ENCODE data around the gene DRD2. TPM values are rescaled to one million over a fixed set of nuclear protein-coding genes. Genes with fewer than 3 reads are reported as not detected.

Gene DRD2
- total RNA-seq, 2 experiments from 2014 or later: not detected

DNA sequence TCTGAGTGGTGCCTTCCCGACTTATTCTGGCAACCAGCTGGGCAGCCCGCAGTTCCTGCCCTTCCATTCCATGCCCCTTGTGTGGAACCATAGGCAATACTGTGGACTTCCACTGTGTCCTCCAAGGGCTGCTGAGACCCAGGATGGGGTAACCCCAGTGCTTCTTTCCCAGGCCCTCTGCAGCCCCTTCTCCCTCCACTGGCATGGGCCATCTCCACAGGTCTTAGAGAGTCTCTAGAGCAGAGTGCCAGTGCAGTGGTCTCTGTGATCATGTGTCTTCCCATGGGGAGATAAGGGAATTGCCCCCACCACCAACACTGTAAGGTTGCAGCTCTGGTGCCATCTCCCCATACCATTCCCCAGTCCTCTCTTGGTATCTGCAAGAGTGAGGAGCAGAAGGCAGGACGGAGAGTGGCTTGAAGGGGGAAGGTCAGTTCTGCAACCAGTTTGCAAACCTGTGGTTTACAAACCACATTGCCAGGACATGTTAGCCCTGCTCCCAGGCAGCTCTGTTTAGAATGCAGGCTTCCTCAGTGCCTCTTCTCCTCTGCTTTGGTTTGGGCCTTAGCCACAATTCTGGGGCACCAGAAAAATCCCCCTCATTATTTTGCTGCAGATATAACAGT lies 20.9 kb upstream of the DRD2 start:
- TF ChIP-seq CTCF (conservative IDR thresholded peaks at IDR 0.05; ENCODE audit: low read length) (no peak), EZH2phosphoT487 (IDR thresholded peaks at IDR 0.05; ENCODE audit: borderline replicate concordance, low read depth, low read length) (no peak)
- no peak for DNase-seq (ENCODE audit: low spot score)
- intact Hi-C loops (cut with micrococcal nuclease; ENCODE audit: unreplicated experiment): no loop called here
- Histone ChIP-seq H3K4me1 (ENCODE audit: insufficient read depth, low read length, poor library complexity, severe bottlenecking) (no peaks in the 10 kb centered on the region), H3K79me2 (ENCODE audit: insufficient read depth, low read depth, low read length) (no peaks in the 10 kb centered on the region), H3K4me3 (ENCODE audit: low read depth, low read length, poor library complexity, severe bottlenecking) (no peak overlapping the region), H3K9me3 (ENCODE audit: low read length) (no peaks in the 10 kb centered on the region), H4K20me1 (ENCODE audit: insufficient read depth, low read length) (no peaks in the 10 kb centered on the region), H3K9me2 (ENCODE audit: insufficient read depth, low read length) (no peaks in the 10 kb centered on the region), H2AFZ (ENCODE audit: low read length) (no peak overlapping the region), H3K27ac (ENCODE audit: low read depth, low read length, poor library complexity, severe bottlenecking) (no peak overlapping the region), H3K4me2 (ENCODE audit: low read length) (no peak overlapping the region), H3K36me3 (ENCODE audit: insufficient read depth, low read length) (no peaks in the 10 kb centered on the region)
- POLR2A ChIA-PET: no interaction called here
- CTCF ChIA-PET (ENCODE audit: unreplicated experiment): no interaction called here
- BruUV-seq (replicated peaks): no TSS peak

DNA sequence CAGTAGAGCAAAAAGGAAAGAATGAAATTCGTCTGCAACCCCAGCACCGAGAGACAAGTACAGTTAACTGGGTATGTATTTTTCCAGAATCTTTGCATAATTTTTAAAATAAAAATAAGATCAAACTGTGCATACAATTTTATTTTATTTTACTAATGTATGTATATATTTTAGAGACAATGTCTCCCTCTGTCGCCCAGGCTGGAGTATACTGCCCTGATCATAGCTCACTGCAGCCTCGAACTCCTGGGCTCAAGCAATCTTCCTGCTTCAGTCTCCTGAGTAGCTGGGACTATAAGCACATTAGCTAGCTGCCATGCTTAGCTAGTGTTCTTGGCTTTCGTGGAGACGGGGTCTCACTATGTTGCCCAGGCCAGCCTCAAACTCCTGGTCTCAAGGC lies 18.8 kb upstream of the DRD2 start:
- no peak for TF ChIP-seq EZH2phosphoT487 (IDR thresholded peaks at IDR 0.05; ENCODE audit: borderline replicate concordance, low read depth, low read length)
- TF ChIP-seq CTCF (conservative IDR thresholded peaks at IDR 0.05; ENCODE audit: low read length): no peak

DNA sequence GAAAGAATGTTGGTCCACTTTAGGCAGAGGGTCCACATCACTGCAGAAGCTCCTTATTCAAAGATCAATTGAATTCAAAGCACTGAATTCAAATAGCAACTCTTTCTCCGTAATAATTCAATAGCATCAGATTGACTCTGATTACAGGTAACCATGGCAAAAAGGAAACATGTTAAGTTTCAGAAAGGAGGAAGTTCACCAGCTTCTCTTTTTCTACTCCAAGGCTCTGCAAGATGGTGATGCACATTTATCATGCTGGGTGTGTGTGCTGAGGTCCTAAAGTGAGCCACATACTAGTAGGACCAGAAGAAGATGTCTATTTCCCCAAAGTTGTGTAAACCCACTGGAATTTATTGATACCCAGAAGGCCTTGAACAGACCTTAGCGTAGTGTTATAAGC lies 18.0 kb upstream of the DRD2 start:
- Histone ChIP-seq H3K79me2 (ENCODE audit: insufficient read depth, low read depth, low read length) (no peaks in the 10 kb centered on the region), H3K4me3 (ENCODE audit: low read depth, low read length, poor library complexity, severe bottlenecking) (no peak overlapping the region), H3K4me2 (ENCODE audit: low read length) (no peak overlapping the region), H3K36me3 (ENCODE audit: insufficient read depth, low read length) (no peaks in the 10 kb centered on the region), H2AFZ (ENCODE audit: low read length) (no peak overlapping the region), H3K9me2 (ENCODE audit: insufficient read depth, low read length) (no peaks in the 10 kb centered on the region), H3K4me1 (ENCODE audit: insufficient read depth, low read length, poor library complexity, severe bottlenecking) (no peaks in the 10 kb centered on the region), H3K9me3 (ENCODE audit: low read length) (no peaks in the 10 kb centered on the region), H3K27ac (ENCODE audit: low read depth, low read length, poor library complexity, severe bottlenecking) (no peak overlapping the region), H4K20me1 (ENCODE audit: insufficient read depth, low read length) (no peaks in the 10 kb centered on the region)
- POLR2A ChIA-PET: interaction anchor here (0.7 kb wide), 1 partner anchor 120 kb away, joined by 3 read pairs; no protein-coding TSS in a partner anchor
- CTCF ChIA-PET (ENCODE audit: unreplicated experiment): interaction anchor here (0.5 kb wide), 1 partner anchor 41 kb away, joined by 3 read pairs; no protein-coding TSS in a partner anchor
- no peak for DNase-seq (ENCODE audit: low spot score)
- TF ChIP-seq CTCF (conservative IDR thresholded peaks at IDR 0.05; ENCODE audit: low read length) (no peak), EZH2phosphoT487 (IDR thresholded peaks at IDR 0.05; ENCODE audit: borderline replicate concordance, low read depth, low read length) (no peak)
- BruUV-seq (replicated peaks): no TSS peak
- intact Hi-C loops (cut with micrococcal nuclease; ENCODE audit: unreplicated experiment): no loop called here

More for the DNA sequence above, 18.8 kb upstream of the DRD2 start:
- POLR2A ChIA-PET: interaction anchor here (0.7 kb wide), 1 partner anchor 119 kb away, joined by 3 read pairs; no protein-coding TSS in a partner anchor
- Histone ChIP-seq H3K4me1 (ENCODE audit: insufficient read depth, low read length, poor library complexity, severe bottlenecking) (no peaks in the 10 kb centered on the region), H3K36me3 (ENCODE audit: insufficient read depth, low read length) (no peaks in the 10 kb centered on the region), H3K4me2 (ENCODE audit: low read length) (no peak overlapping the region), H3K79me2 (ENCODE audit: insufficient read depth, low read depth, low read length) (no peaks in the 10 kb centered on the region), H3K9me3 (ENCODE audit: low read length) (no peaks in the 10 kb centered on the region), H3K27ac (ENCODE audit: low read depth, low read length, poor library complexity, severe bottlenecking) (no peak overlapping the region), H2AFZ (ENCODE audit: low read length) (no peak overlapping the region), H3K4me3 (ENCODE audit: low read depth, low read length, poor library complexity, severe bottlenecking) (no peak overlapping the region), H4K20me1 (ENCODE audit: insufficient read depth, low read length) (no peaks in the 10 kb centered on the region), H3K9me2 (ENCODE audit: insufficient read depth, low read length) (no peaks in the 10 kb centered on the region)
- intact Hi-C loops (cut with micrococcal nuclease; ENCODE audit: unreplicated experiment): no loop called here
- no TSS peak for BruUV-seq (replicated peaks)
- CTCF ChIA-PET (ENCODE audit: unreplicated experiment): no interaction called here
- no peak for DNase-seq (ENCODE audit: low spot score)

All from OCI-LY7 (cell line).